D721Med (cell line): Measurements from ENCODE around the gene ADAT3.

Experiments used
- DNase-seq: peaks from one replicate; pipeline ENCODE4 v3.0.0; 2011; ENCODE audit warnings: low spot score; ENCODE audit not compliant: insufficient read length
- FAIRE-seq: peaks from 2 replicates; lab custom pipeline; 2011; peaks lifted over from hg19 to GRCh38; lab: Jason Lieb, UNC
- TF ChIP-seq, protein P1 (sequence below): IDR thresholded peaks from 2 replicates; pipeline ENCODE4 v1.5.1; 2012; ENCODE audit warnings: mild to moderate bottlenecking, control low read depth; ENCODE audit not compliant: insufficient read depth; ENCODE audit errors: missing control alignments

The ADAT3 gene

DNA sequence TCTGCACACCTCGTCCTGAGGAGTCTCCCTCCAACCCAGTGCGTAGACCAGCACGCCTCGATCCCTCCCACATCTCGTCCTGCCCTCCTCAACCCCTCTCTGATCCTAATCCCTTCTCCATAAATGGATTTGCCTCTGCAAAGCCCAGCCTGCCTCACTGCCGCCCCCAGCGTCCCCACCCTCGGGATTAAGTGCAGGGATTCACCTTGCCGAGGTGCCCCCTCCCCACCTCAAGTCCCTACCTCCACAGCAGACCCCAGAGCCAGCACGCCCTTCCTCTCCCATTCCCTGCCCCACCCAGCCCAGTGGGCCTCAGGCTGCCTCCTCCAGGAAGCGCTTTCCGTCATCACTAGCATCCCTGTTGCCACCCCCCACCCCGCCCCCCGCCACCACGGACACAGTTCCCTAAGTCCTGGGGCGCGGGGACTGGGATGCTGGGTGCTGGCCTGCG is 45.8 kb upstream of the ADAT3 start:
- FAIRE-seq, result no peak
- peak; percentile 93 for DNase-seq
- TF ChIP-seq, protein P1, sequence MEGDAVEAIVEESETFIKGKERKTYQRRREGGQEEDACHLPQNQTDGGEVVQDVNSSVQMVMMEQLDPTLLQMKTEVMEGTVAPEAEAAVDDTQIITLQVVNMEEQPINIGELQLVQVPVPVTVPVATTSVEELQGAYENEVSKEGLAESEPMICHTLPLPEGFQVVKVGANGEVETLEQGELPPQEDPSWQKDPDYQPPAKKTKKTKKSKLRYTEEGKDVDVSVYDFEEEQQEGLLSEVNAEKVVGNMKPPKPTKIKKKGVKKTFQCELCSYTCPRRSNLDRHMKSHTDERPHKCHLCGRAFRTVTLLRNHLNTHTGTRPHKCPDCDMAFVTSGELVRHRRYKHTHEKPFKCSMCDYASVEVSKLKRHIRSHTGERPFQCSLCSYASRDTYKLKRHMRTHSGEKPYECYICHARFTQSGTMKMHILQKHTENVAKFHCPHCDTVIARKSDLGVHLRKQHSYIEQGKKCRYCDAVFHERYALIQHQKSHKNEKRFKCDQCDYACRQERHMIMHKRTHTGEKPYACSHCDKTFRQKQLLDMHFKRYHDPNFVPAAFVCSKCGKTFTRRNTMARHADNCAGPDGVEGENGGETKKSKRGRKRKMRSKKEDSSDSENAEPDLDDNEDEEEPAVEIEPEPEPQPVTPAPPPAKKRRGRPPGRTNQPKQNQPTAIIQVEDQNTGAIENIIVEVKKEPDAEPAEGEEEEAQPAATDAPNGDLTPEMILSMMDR, result peak; percentile 19

GRCh38 chr19:1860042-1860775 is 45.0 kb upstream of the ADAT3 start:
- FAIRE-seq (no peak), DNase-seq (peak; percentile 69)
- TF ChIP-seq, protein P1, result no peak

DNA sequence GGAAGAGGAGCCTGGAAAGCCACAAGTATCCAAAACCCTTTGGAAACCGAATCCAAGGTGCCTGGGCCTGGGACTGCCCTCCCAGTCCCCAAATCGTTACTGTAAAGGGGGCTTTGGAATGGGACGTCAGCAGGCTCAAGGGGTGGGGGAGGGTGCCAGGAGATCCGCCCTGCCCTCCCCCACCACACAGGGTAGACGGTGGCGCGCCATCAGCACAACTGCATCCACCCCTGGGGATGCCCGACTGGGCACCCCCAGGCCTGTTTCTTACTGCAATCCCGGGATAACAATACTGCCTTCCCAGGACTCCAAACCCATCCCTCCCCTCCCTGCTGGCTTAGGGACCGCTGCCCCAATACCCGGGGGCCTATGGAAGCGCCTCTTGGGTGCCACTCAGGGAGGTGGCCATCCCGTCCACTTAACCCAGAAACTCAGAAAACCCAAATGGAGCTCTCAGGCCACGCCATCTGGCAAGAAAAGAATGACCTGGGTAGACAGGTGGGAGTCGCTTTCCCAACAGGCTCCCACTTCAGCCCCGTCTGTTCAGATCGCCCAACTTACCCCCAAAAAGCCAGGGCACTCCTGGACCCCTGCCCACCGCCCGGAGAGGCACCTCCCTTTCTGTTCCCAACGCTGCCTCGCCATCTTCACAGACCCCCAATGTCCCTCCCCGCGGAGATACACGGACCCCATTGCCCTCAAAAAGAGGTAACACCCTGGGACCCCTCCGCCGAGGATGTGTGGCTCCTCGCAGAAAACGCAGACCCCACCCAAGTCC is 44.2 kb upstream of the ADAT3 start:
- TF ChIP-seq, protein P1, result no peak
- DNase-seq (no peak), FAIRE-seq (no peak)

DNA sequence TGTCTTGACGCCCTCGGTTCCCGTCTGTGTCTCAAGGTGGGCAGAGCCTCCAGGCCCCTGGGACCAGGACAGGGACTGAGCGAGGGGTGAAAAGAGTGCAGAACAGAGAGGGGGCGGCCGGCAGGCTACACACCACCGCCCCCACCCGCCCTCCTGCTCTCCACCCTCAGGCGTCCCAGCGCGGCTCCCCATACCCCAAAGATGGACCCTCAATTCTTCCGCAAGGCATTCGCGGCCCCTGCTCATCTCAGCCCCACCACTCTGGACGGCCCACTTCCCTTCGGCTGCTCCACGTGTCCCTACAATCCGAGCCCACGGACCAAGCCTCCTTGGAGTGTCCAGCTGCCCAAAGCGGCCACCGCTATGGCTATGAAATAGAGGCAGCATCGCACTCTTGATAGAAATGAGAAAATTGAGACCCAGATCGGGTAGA is 43.6 kb upstream of the ADAT3 start:
- TF ChIP-seq, protein P1, result no peak
- DNase-seq (no peak), FAIRE-seq (no peak)

DNA sequence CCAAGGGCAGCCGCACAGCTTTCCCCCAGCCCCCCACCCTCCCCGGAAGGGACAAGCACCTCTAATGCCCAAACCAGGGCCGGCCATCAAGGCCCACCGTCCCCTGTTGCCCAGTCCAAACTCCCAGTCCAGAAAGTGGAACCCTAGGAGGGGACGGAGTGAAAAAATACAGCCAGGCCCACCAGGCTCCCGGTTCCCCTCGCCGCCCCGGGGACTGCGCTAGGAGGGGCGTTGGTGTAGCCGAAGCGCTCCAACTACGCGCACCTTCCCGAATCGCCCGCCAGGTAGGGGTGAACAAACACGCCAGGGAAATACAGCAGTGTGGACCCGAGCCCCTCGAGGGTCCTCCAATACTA is 43.2 kb upstream of the ADAT3 start:
- FAIRE-seq, result no peak
- TF ChIP-seq, protein P1, result no peak
- DNase-seq, result no peak

DNA sequence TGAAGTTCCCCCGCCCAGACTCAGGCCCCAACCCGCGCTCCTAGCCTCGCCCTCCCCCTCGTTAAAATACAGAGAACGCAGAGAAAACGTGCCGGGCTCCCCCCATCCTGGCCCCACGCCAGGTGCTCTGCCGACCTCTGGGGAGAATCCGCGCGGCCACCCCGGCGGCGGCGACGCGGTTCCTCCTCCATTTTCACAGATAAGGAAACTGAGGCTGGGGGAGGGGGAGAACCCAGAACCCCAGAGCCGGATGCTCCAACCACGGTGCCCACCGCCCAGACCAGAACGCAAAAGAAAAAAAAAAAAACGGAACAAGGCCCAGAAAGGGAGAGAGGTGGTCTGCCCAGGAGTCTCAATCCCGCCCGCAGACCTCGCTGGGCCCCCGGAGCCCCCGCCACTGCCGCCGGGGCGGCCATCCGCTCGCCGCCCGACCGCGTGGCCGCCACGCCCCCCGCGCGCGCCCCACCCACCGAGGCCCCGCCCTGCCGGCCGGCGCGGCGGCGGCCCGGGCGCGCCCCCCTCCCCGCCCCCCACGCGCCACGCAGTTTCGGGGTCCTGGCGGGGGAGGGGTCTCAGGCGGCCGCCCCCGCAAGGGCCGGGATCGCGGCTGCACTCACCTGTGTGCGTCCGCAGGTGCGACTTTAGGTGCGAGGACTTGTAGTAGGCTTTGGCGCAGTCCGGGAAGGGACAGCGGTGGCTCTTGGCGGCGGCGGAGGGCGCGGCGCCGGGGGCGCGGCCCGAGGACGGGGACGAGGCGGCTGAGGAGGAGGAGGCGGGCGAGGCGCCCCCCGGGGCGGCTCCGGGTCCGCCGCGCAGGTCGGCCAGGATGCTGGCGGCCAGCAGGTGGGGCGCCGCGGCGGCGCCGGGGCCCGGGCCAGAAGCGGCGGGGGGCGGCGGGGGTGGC is 42.5 kb upstream of the ADAT3 start:
- FAIRE-seq, result no peak
- no peak for DNase-seq
- TF ChIP-seq, protein P1, result no peak
